SK-N-MC (cell line): Measurements from ENCODE around the gene PRKCZ.

Source experiments
- EZH2 ChIP-seq: fragments of 200-600 bp; sonication (generic); IDR thresholded peaks from one replicate; pipeline ENCODE4 v1.6.1; 2017; ENCODE audit warnings: antibody characterized with exemption
- FOXP2 ChIP-seq: optimal IDR thresholded peaks from 2 replicates; pipeline ENCODE3; 2011; ENCODE audit warnings: mild to moderate bottlenecking, moderate library complexity; ENCODE audit not compliant: insufficient read depth; ENCODE audit errors: extremely low read length, control extremely low read depth
- POLR2AphosphoS5 ChIP-seq: IDR thresholded peaks from 2 replicates; pipeline ENCODE4 v1.6.1; 2012; ENCODE audit warnings: mild to moderate bottlenecking, low read depth, low read length, borderline replicate concordance

DNA sequence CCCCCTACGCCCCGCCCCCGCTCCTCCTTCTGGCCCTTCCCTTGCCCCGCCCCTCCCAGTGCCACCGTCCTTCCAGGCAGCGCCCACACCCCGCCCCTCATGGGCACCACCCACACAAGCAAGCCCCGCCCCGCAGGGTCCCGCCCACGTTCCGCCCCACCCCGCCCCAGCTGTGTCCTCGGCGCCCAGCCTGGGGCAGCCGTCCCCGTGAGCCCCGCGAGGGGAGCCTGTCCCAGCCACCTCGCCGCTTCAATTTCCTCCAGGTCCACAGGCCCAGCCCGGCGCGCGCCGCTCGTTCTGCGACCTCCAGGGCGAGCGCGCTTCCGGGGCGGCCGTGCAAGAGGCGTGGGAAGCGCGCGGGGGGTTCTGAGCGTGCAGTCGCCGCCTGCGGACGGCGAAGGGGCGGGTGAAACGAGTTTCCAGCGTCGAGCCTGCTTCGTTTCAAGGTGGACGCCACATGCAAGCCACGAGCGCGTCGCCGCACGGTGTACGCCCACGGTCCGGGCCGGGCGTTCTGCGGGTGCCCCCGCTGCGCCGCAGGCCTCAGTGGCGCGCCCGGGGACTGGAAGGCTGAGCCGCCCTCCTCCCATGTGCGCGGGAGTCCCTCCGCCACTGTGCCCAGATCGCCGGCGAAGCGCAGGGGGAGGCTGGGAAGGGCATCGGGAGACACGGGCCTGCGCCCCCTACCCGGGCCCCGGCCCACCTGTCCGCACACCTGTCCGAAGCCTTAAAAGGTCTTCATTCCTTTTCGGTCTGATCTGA, 155.2 kb downstream of the PRKCZ start:
- peak; percentile 53; the same call in 1 of the 2 replicates for TF ChIP-seq POLR2AphosphoS5
- no peak for TF ChIP-seq EZH2
- TF ChIP-seq FOXP2: no peak
